ENCODE measurements around the gene STK11.

STK11 gene

DNA sequence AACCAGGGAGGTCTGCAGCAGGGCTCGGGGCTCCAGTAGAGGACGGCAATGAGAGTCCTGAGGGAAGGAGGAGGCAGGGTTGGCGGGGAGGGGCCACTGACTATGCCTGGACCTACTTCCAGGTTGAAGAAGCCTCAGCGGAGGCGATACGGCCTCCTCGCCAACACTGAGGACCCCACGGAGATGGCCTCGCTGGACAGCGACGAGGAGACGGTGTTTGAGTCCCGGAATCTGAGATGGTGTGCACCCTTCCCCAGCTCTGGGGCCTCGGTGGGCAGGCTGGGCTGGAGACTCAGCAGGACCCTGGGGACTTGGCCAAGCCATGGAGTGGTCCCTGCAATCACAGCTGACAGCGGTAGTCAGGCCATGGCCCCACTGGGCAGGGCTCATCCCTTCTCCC, 71.5 kb downstream of the STK11 start:
- TF ChIP-seq, protein P1, sequence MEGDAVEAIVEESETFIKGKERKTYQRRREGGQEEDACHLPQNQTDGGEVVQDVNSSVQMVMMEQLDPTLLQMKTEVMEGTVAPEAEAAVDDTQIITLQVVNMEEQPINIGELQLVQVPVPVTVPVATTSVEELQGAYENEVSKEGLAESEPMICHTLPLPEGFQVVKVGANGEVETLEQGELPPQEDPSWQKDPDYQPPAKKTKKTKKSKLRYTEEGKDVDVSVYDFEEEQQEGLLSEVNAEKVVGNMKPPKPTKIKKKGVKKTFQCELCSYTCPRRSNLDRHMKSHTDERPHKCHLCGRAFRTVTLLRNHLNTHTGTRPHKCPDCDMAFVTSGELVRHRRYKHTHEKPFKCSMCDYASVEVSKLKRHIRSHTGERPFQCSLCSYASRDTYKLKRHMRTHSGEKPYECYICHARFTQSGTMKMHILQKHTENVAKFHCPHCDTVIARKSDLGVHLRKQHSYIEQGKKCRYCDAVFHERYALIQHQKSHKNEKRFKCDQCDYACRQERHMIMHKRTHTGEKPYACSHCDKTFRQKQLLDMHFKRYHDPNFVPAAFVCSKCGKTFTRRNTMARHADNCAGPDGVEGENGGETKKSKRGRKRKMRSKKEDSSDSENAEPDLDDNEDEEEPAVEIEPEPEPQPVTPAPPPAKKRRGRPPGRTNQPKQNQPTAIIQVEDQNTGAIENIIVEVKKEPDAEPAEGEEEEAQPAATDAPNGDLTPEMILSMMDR (IDR thresholded peaks at IDR 0.05; ENCODE audit: low read depth, low read length) = no peak
- DNase-seq (ENCODE audit: extremely low read depth, low read depth) = no peak

All from AG09319 (cell line).